K562 (cell line): Measurements from ENCODE around the gene AQP2. TPM values are rescaled to one million over a fixed set of nuclear protein-coding genes. Genes with fewer than 3 reads are reported as not detected.

Experiments
- ATAC-seq: fragments of 200-7000 bp; cut with Tn5 transposase; 3 replicates; pipeline ENCODE4 v1.9.1; 2020; ENCODE audit warnings: moderate library complexity
- BruUV-seq: library from RNA; stranded (reverse); fragments of 400-500 nt; replicated peaks from 2 replicates; lab custom pipeline; 2021; lab: Mats Ljungman, UMichigan
- CTCF ChIA-PET: fragments of 300-600 bp; formaldehyde crosslinking; extraction: SDS; loops from one replicate; lab custom pipeline; 2021; ENCODE audit warnings: low intra/inter-chr PET ratio; lab: Yijun Ruan, JAX
- POLR2A ChIA-PET: fragments of 300-600, 350-650 bp; sonication (Branson Sonifier 250); formaldehyde crosslinking; extraction: SDS; loops from one replicate; lab custom pipeline; 2021; ENCODE audit warnings: antibody characterized with exemption, inconsistent platforms; lab: Yijun Ruan, JAX
- DNase-seq, 4 experiments: peaks; one replicate each; pipeline versions ENCODE4 v3.0.0 to v3.0.0-alpha.2; 2011 to 2018; ENCODE audit warnings: low spot score in 3 of 4, mixed read lengths in 3 of 4; ENCODE audit errors: extremely low read depth in 1 of 4
- FAIRE-seq: peaks from 2 replicates; lab custom pipeline; 2011; peaks lifted over from hg19 to GRCh38; lab: Jason Lieb, UNC
- H2AFZ ChIP-seq: 2 replicates; pipeline ENCODE4 v1.6.0; 2011; ENCODE audit warnings: low read depth, low read length, control low read depth, inconsistent platforms
- H3K27ac ChIP-seq: fragments of 200-600 bp; 3 replicates; pipeline ENCODE4 v1.8.0; 2011; ENCODE audit warnings: low read depth, mild to moderate bottlenecking, control low read depth, inconsistent platforms, low read length, moderate library complexity, mixed read lengths; ENCODE audit errors: extremely low read depth
- H3K27me3 ChIP-seq, 2 experiments: fragments of 300-600 bp in 1 of 2; 2 replicates in 1 of 2; 3 replicates in 1 of 2; pipeline versions ENCODE4 v1.6.0 to v1.8.0; 2011; ENCODE audit warnings: inconsistent platforms in 2 of 2, low read length in 2 of 2, mild to moderate bottlenecking in 1 of 2, mixed read lengths in 1 of 2, moderate library complexity in 1 of 2; ENCODE audit not compliant: control insufficient read depth in 2 of 2, insufficient read depth in 2 of 2
- H3K36me3 ChIP-seq: fragments of 300-600 bp; 3 replicates; pipeline ENCODE4 v1.8.0; 2011; ENCODE audit warnings: mild to moderate bottlenecking, low read length, inconsistent platforms; ENCODE audit not compliant: control insufficient read depth, insufficient read depth
- H3K4me1 ChIP-seq, 2 experiments: fragments of 200-600 bp in 1 of 2; replicated peaks in 1 of 2; 2 replicates in 1 of 2; 3 replicates in 1 of 2; pipeline versions ENCODE4 v1.5.1 to v1.8.0; 2011; ENCODE audit warnings: inconsistent platforms in 2 of 2, low read length in 2 of 2, mild to moderate bottlenecking in 1 of 2, mixed read lengths in 1 of 2, moderate library complexity in 1 of 2; ENCODE audit not compliant: control insufficient read depth in 2 of 2, insufficient read depth in 2 of 2
- H3K4me2 ChIP-seq: 2 replicates; pipeline ENCODE4 v1.6.1; 2011; ENCODE audit warnings: low read length, control low read depth, inconsistent platforms, mixed read lengths; ENCODE audit not compliant: insufficient read depth
- H3K4me3 ChIP-seq: fragments of 200-600 bp; sonication (generic), shearing (Covaris generic); 2 replicates; pipeline ENCODE4 v1.5.1; 2016; ENCODE audit warnings: control low read depth, inconsistent platforms
- H3K79me2 ChIP-seq: fragments of 200-600 bp; 3 replicates; pipeline ENCODE4 v1.8.0; 2011; ENCODE audit warnings: low read length, inconsistent platforms; ENCODE audit not compliant: control insufficient read depth, insufficient read depth
- H3K9ac ChIP-seq, 2 experiments: 2 replicates each; pipeline versions ENCODE4 v1.6.0 to v1.6.1; 2011; ENCODE audit warnings: low read depth in 2 of 2, low read length in 2 of 2, control low read depth in 1 of 2, inconsistent platforms in 1 of 2, mild to moderate bottlenecking in 1 of 2, mixed read lengths in 1 of 2; ENCODE audit not compliant: insufficient read depth in 1 of 2
- H3K9me1 ChIP-seq: one replicate; pipeline ENCODE4 v1.6.0; 2011; ENCODE audit warnings: inconsistent platforms, mild to moderate bottlenecking, low read length, moderate library complexity; ENCODE audit not compliant: control insufficient read depth, insufficient read depth
- H3K9me3 ChIP-seq: replicated peaks from 2 replicates; pipeline ENCODE4 v1.5.1; 2011; ENCODE audit warnings: low read depth, low read length, inconsistent platforms; ENCODE audit not compliant: control insufficient read depth, insufficient read depth
- H4K20me1 ChIP-seq: replicated peaks from 2 replicates; pipeline ENCODE4 v1.6.1; 2011; ENCODE audit warnings: low read length, inconsistent platforms, mixed read lengths; ENCODE audit not compliant: control insufficient read depth, insufficient read depth
- CTBP1 ChIP-seq: fragments of 450-650 bp; IDR thresholded peaks from 2 replicates; pipeline ENCODE4 v1.6.1; 2016; ENCODE audit warnings: borderline replicate concordance
- DPF2 ChIP-seq: fragments of 450-650 bp; IDR thresholded peaks from 2 replicates; pipeline ENCODE4 v1.6.1; 2016
- KDM1A ChIP-seq, 2 experiments: fragments of 450-650 bp; IDR thresholded peaks; 2 replicates each; pipeline ENCODE4 v1.6.1; 2016; ENCODE audit warnings: mild to moderate bottlenecking in 2 of 2
- KLF1 ChIP-seq: fragments of 450-650 bp; IDR thresholded peaks from 2 replicates; pipeline ENCODE4 v1.6.1; 2016; ENCODE audit warnings: missing genetic modification characterization, missing compliant biosample characterization
- YBX1 ChIP-seq: fragments of 450-650 bp; IDR thresholded peaks from 2 replicates; pipeline ENCODE4 v1.7.1; 2016; ENCODE audit warnings: mild to moderate bottlenecking
- ZNF316 ChIP-seq: fragments of 450-650 bp; IDR thresholded peaks from 2 replicates; pipeline ENCODE4 v1.6.1; 2016
- WGBS: fragments of 100-300 bp; shearing (Covaris generic); methylation state at CpG from one replicate; pipeline ENCODE4 v1.1.6; 2016; ENCODE audit warnings: low coverage, mixed read lengths; ENCODE audit not compliant: insufficient coverage; ENCODE audit errors: missing lambda C conversion rate; 5-methylcytosine and 5-hydroxymethylcytosine counted together
- in situ Hi-C: fragments of 300-500 bp; cut with MboI; formaldehyde crosslinking; loops from 4 replicates; pipeline ENCODE4 v1.15.0; 2018; ENCODE audit warnings: inconsistent platforms, mixed read lengths
- intact Hi-C: fragments of 100-400 bp; cut with micrococcal nuclease; formaldehyde crosslinking; loops from 2 replicates; pipeline ENCODE4 v1.14.2; 2022
- polyA plus RNA-seq, 8 experiments: library from polyadenylated mRNA; depleted of rRNA in 4 of 8; stranded (reverse) in 5 of 8; unstranded in 3 of 8; fragments of >200 nt; fragmentation: Nextera tagmentation in 2 of 8; fragmentation: Illumina TruSeq in 1 of 8; extraction: Ambion mirVana in 2 of 8; extraction: Trizol in 1 of 8; gene quantifications; 2 replicates each; pipeline versions ENCODE4 v1.2.1 to v1.2.3, GENCODE V29; 2011 to 2014; ENCODE audit warnings: inconsistent platforms in 1 of 8, missing spikeins in 1 of 8
- total RNA-seq, 7 experiments: library from RNA; depleted of rRNA in 6 of 7; stranded (reverse); fragments of >200 nt in 6 of 7; fragmentation: Illumina TruSeq in 2 of 7; extraction: Trizol in 2 of 7; gene quantifications; 2 replicates each; pipeline versions ENCODE4 v1.2.1 to v1.2.3, GENCODE V29; 2011 to 2021; ENCODE audit warnings: low replicate concordance in 1 of 7
- TF ChIP-seq, protein P1 (sequence below): fragments of 200-800 bp; sonication (Bioruptor generic); IDR thresholded peaks from 2 replicates; pipeline ENCODE4 v1.6.1; 2017; ENCODE audit warnings: missing genetic modification characterization, missing compliant biosample characterization
- TF ChIP-seq, protein P2 (sequence below), 2 experiments: fragments of 450-650 bp; IDR thresholded peaks; 2 replicates each; pipeline ENCODE4 v1.6.1; 2018; ENCODE audit warnings: mild to moderate bottlenecking in 2 of 2, low read depth in 1 of 2; ENCODE audit not compliant: partially characterized antibody in 2 of 2
- TF ChIP-seq, protein P3 (sequence below): fragments of 250-450 bp; sonication (Bioruptor Pico); IDR thresholded peaks from 2 replicates; pipeline ENCODE4 v1.4.0; 2020

The AQP2 gene
- total and polyA plus RNA-seq, 9 of the 15 experiments (the other 6 are each of a cell fraction or from before 2014, with no cell fraction given) = not detected

DNA sequence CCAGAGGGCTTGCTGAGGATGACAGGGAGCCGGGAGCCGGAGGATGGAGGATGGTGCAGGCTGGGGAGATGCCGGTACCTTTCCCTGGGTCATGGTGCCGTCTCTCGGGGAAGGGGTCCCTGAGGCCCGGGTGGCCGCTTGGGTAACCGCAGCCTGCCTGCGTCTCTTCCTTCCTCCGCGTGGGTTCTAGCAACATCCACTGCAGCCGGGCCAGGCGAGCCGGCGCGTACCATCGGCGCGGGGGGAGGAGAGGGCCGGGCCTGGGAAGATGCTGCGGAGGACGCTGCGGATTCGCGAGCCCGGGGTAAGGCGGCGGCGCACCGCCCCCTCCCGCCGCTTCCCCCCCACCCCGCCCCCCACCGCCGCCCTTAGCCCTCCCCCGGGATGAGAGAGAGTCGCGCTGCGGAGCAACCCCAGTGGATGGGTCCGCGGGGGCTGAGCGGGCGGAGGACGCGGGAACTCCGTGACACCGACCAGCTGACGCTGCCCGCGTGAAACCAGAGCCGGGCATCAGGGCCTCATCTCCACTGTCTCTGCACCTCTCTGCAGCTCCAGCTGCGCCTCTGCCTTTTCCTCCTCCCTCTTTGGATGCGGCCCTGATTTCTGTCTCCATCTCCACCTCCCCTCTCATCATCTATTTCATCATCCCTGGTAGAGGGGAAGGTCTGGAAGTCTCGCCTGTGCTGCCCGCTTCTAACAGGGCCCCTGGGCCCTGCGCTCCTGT is 46.7 kb upstream of the AQP2 start, which contains the start of gene FAIM2:
TSS of gene FAIM2 (minus strand) at position 201 of the 724 bp plus-strand sequence. CDS start at position 93, 108 bp downstream.
- Histone ChIP-seq H3K27me3 (peaks cover 4 to 17% of the 10 kb centered on the region in 2 experiments; a peak in 3 of 5 replicates), H3K9ac (no peak within 1 kb of the TSS; a peak in 1 of 4 replicates), H4K20me1 (no peaks in the 10 kb centered on the region), H3K9me3 (no peaks in the 10 kb centered on the region), H3K79me2 (no peaks in the 10 kb centered on the region), H3K9me1 (no peaks in the 10 kb centered on the region), H3K27ac (no peak within 1 kb of the TSS), H2AFZ (no peak within 1 kb of the TSS), H3K4me1 (peaks cover 19 to 26% of the 10 kb centered on the region in 2 experiments), H3K4me3 (no peak within 1 kb of the TSS), H3K36me3 (no peaks in the 10 kb centered on the region), H3K4me2 (no peak within 1 kb of the TSS)
- in situ Hi-C loops (no loop called here), intact Hi-C loops (no loop called here)
- ATAC-seq (no peak), DNase-seq (peak in 2 of 4 experiments; percentile 72 to 73), FAIRE-seq (no peak)
- WGBS = 54% methylated on average over 6 of the region's 56 CpGs
- CTCF ChIA-PET = no interaction called here
- POLR2A ChIA-PET = interaction anchor here (0.6 to 0.7 kb wide), 2 partner anchors 10 to 34 kb away, joined by 3 read pairs; no protein-coding TSS in a partner anchor
- BruUV-seq = no TSS peak
- peak; percentile 90 for TF ChIP-seq CTBP1
- TF ChIP-seq, protein P1, sequence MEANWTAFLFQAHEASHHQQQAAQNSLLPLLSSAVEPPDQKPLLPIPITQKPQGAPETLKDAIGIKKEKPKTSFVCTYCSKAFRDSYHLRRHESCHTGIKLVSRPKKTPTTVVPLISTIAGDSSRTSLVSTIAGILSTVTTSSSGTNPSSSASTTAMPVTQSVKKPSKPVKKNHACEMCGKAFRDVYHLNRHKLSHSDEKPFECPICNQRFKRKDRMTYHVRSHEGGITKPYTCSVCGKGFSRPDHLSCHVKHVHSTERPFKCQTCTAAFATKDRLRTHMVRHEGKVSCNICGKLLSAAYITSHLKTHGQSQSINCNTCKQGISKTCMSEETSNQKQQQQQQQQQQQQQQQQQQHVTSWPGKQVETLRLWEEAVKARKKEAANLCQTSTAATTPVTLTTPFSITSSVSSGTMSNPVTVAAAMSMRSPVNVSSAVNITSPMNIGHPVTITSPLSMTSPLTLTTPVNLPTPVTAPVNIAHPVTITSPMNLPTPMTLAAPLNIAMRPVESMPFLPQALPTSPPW = peak; percentile 37; the same call in 1 of the 2 replicates
- no peak for TF ChIP-seq DPF2
- TF ChIP-seq KLF1 (tag) = no peak
- 0 out of 4 replicates have a peak, but pooled peaks of 1 of the 2 experiments have one; percentile 26 for TF ChIP-seq KDM1A (IDR thresholded peaks at IDR 0.05)
- TF ChIP-seq, protein P2, sequence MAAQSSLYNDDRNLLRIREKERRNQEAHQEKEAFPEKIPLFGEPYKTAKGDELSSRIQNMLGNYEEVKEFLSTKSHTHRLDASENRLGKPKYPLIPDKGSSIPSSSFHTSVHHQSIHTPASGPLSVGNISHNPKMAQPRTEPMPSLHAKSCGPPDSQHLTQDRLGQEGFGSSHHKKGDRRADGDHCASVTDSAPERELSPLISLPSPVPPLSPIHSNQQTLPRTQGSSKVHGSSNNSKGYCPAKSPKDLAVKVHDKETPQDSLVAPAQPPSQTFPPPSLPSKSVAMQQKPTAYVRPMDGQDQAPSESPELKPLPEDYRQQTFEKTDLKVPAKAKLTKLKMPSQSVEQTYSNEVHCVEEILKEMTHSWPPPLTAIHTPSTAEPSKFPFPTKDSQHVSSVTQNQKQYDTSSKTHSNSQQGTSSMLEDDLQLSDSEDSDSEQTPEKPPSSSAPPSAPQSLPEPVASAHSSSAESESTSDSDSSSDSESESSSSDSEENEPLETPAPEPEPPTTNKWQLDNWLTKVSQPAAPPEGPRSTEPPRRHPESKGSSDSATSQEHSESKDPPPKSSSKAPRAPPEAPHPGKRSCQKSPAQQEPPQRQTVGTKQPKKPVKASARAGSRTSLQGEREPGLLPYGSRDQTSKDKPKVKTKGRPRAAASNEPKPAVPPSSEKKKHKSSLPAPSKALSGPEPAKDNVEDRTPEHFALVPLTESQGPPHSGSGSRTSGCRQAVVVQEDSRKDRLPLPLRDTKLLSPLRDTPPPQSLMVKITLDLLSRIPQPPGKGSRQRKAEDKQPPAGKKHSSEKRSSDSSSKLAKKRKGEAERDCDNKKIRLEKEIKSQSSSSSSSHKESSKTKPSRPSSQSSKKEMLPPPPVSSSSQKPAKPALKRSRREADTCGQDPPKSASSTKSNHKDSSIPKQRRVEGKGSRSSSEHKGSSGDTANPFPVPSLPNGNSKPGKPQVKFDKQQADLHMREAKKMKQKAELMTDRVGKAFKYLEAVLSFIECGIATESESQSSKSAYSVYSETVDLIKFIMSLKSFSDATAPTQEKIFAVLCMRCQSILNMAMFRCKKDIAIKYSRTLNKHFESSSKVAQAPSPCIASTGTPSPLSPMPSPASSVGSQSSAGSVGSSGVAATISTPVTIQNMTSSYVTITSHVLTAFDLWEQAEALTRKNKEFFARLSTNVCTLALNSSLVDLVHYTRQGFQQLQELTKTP (IDR thresholded peaks at IDR 0.05; ENCODE audit: low read depth in 1 of 2, partially characterized antibody in 2 of 2) = no peak
- TF ChIP-seq YBX1 = no peak
- TF ChIP-seq ZNF316 = no peak
- TF ChIP-seq, protein P3, sequence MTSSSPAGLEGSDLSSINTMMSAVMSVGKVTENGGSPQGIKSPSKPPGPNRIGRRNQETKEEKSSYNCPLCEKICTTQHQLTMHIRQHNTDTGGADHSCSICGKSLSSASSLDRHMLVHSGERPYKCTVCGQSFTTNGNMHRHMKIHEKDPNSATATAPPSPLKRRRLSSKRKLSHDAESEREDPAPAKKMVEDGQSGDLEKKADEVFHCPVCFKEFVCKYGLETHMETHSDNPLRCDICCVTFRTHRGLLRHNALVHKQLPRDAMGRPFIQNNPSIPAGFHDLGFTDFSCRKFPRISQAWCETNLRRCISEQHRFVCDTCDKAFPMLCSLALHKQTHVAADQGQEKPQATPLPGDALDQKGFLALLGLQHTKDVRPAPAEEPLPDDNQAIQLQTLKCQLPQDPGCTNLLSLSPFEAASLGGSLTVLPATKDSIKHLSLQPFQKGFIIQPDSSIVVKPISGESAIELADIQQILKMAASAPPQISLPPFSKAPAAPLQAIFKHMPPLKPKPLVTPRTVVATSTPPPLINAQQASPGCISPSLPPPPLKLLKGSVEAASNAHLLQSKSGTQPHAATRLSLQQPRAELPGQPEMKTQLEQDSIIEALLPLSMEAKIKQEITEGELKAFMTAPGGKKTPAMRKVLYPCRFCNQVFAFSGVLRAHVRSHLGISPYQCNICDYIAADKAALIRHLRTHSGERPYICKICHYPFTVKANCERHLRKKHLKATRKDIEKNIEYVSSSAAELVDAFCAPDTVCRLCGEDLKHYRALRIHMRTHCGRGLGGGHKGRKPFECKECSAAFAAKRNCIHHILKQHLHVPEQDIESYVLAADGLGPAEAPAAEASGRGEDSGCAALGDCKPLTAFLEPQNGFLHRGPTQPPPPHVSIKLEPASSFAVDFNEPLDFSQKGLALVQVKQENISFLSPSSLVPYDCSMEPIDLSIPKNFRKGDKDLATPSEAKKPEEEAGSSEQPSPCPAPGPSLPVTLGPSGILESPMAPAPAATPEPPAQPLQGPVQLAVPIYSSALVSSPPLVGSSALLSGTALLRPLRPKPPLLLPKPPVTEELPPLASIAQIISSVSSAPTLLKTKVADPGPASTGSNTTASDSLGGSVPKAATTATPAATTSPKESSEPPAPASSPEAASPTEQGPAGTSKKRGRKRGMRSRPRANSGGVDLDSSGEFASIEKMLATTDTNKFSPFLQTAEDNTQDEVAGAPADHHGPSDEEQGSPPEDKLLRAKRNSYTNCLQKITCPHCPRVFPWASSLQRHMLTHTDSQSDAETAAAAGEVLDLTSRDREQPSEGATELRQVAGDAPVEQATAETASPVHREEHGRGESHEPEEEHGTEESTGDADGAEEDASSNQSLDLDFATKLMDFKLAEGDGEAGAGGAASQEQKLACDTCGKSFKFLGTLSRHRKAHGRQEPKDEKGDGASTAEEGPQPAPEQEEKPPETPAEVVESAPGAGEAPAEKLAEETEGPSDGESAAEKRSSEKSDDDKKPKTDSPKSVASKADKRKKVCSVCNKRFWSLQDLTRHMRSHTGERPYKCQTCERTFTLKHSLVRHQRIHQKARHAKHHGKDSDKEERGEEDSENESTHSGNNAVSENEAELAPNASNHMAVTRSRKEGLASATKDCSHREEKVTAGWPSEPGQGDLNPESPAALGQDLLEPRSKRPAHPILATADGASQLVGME = no peak
